Activated B cell treated with CpG ODN at 0.5 μM for 24 hours (primary cell): ENCODE measurements around the gene SIDT1. TPM values are rescaled to one million over a fixed set of nuclear protein-coding genes. Genes with fewer than 3 reads are reported as not detected.

Experiments used
- ATAC-seq: fragments of 200-7000 bp; cut with Tn5 transposase; one replicate; pipeline ENCODE4 v1.10.0; 2021; ENCODE audit warnings: low read depth, mild to moderate bottlenecking, moderate library complexity
- CTCF ChIA-PET: fragments of 350-600 bp; sonication (Branson Sonifier 250); formaldehyde crosslinking; loops from one replicate; lab custom pipeline; 2021; ENCODE audit warnings: antibody characterized with exemption; lab: Charles Lee
- POLR2A ChIA-PET: fragments of 350-600 bp; sonication (Branson Sonifier 250); formaldehyde crosslinking; loops from one replicate; lab custom pipeline; 2021; ENCODE audit warnings: antibody characterized with exemption; lab: Charles Lee
- DNase-seq: peaks from one replicate; pipeline ENCODE4 v3.0.0; 2022
- H3K27ac Mint-ChIP-seq: one replicate; pipeline ENCODE4 v1.8.0; 2020; ENCODE audit warnings: mixed read lengths
- H3K27me3 Mint-ChIP-seq: one replicate; pipeline ENCODE4 v1.8.0; 2021; ENCODE audit warnings: mixed read lengths
- H3K36me3 Mint-ChIP-seq: one replicate; pipeline ENCODE4 v1.8.0; 2021; ENCODE audit warnings: low read depth, mixed read lengths
- H3K4me1 Mint-ChIP-seq: one replicate; pipeline ENCODE4 v1.8.0; 2021; ENCODE audit warnings: mixed read lengths
- H3K4me3 Mint-ChIP-seq: one replicate; pipeline ENCODE4 v1.8.0; 2020; ENCODE audit warnings: mild to moderate bottlenecking, mixed read lengths
- H3K9me3 Mint-ChIP-seq: one replicate; pipeline ENCODE4 v1.8.0; 2020; ENCODE audit warnings: mixed read lengths
- CTCF ChIP-seq: fragments of 200-600 bp; IDR thresholded peaks from one replicate; pipeline ENCODE4 v1.8.0; 2022; ENCODE audit warnings: antibody characterized with exemption, mild to moderate bottlenecking
- intact Hi-C: fragments of 100-400 bp; cut with micrococcal nuclease; formaldehyde crosslinking; loops from one replicate; pipeline ENCODE4 v1.15.1; 2024
- total RNA-seq: library from RNA; stranded (reverse); gene quantifications from 2 replicates; pipeline ENCODE4 v1.2.3, GENCODE V29; 2022

The SIDT1 gene
- total RNA-seq, 1 donor from 2014 or later, result 44.9 TPM

GRCh38 chr3:113590983-113591382, 58.6 kb downstream of the SIDT1 start:
- no peak for TF ChIP-seq CTCF
- DNase-seq (no peak), ATAC-seq (no peak)
- no peaks in the 10 kb centered on the region for H3K9me3 Mint-ChIP-seq
- no peak overlapping the region for H3K4me3 Mint-ChIP-seq
- H3K36me3 Mint-ChIP-seq, result peaks cover 57% of the 10 kb centered on the region
- ChIA-PET POLR2A (no interaction called here), CTCF (no interaction called here)
- no peak overlapping the region for H3K27ac Mint-ChIP-seq
- no peaks in the 10 kb centered on the region for H3K4me1 Mint-ChIP-seq
- no peaks in the 10 kb centered on the region for H3K27me3 Mint-ChIP-seq
- intact Hi-C loops, result no loop called here

GRCh38 chr3:113594066-113594465, 61.7 kb downstream of the SIDT1 start:
- Mint-ChIP-seq H3K4me3 (no peak overlapping the region), H3K9me3 (no peaks in the 10 kb centered on the region), H3K27ac (no peak overlapping the region), H3K36me3 (peaks cover 39% of the 10 kb centered on the region), H3K4me1 (no peaks in the 10 kb centered on the region), H3K27me3 (no peaks in the 10 kb centered on the region)
- intact Hi-C loops, result no loop called here
- ATAC-seq (no peak), DNase-seq (no peak)
- TF ChIP-seq CTCF, result no peak
- POLR2A ChIA-PET, result no interaction called here
- CTCF ChIA-PET, result no interaction called here

GRCh38 chr3:113597596-113598354, 65.4 kb downstream of the SIDT1 start:
- no peaks in the 10 kb centered on the region for H3K27me3 Mint-ChIP-seq

GRCh38 chr3:113600418-113601182, 68.2 kb downstream of the SIDT1 start:
- ATAC-seq, result no peak
- no peaks in the 10 kb centered on the region for H3K4me1 Mint-ChIP-seq

More at GRCh38 chr3:113597596-113598354, 65.4 kb downstream of the SIDT1 start:
- intact Hi-C loops, result no loop called here
- Mint-ChIP-seq H3K9me3 (no peaks in the 10 kb centered on the region), H3K27ac (no peak overlapping the region), H3K4me1 (no peaks in the 10 kb centered on the region), H3K36me3 (peaks cover 31% of the 10 kb centered on the region), H3K4me3 (no peak overlapping the region)
- no peak for ATAC-seq
- no peak for TF ChIP-seq CTCF
- ChIA-PET POLR2A (no interaction called here), CTCF (no interaction called here)
- no peak for DNase-seq

More at GRCh38 chr3:113600418-113601182, 68.2 kb downstream of the SIDT1 start:
- Mint-ChIP-seq H3K4me3 (no peak overlapping the region), H3K27ac (no peak overlapping the region), H3K9me3 (no peaks in the 10 kb centered on the region), H3K27me3 (no peaks in the 10 kb centered on the region), H3K36me3 (peaks cover 38% of the 10 kb centered on the region)
- no peak for DNase-seq
- intact Hi-C loops, result no loop called here
- ChIA-PET POLR2A (interaction anchor here (0.6 kb wide), 1 partner anchor 85 kb away, joined by 3 read pairs; no protein-coding TSS in a partner anchor), CTCF (no interaction called here)
- TF ChIP-seq CTCF, result no peak
